A549 (cell line): ENCODE results near the gene CCN6. TPM values are rescaled to one million over a fixed set of nuclear protein-coding genes. Genes with fewer than 3 reads are reported as not detected.

Experiments used
- ATAC-seq, 2 experiments: fragments of 200-7000 bp in 1 of 2; fragments of >200 bp in 1 of 2; cut with Nextera tagmentation in 1 of 2; cut with Tn5 transposase in 1 of 2; 3 replicates each; pipeline versions ENCODE4 v1.8.0 to v1.9.1; 2018 to 2020; ENCODE audit warnings: mild to moderate bottlenecking in 1 of 2, moderate library complexity in 1 of 2
- CTCF ChIA-PET: fragments of 300-600 bp; sonication (Branson Sonifier 250); formaldehyde crosslinking; extraction: SDS; loops from one replicate; lab custom pipeline; 2021; ENCODE audit warnings: antibody characterized with exemption, inconsistent platforms; lab: Yijun Ruan, JAX
- POLR2A ChIA-PET: fragments of 350-600 bp; formaldehyde crosslinking; extraction: SDS; loops from one replicate; lab custom pipeline; 2021; ENCODE audit warnings: antibody characterized with exemption, inconsistent platforms; lab: Yijun Ruan, JAX
- DNase-seq, 2 experiments: peaks; one replicate each; pipeline versions ENCODE4 v3.0.0 to v3.0.0-alpha.2; 2011 to 2016; ENCODE audit warnings: low read depth in 1 of 2, low spot score in 1 of 2
- FAIRE-seq: peaks from 2 replicates; lab custom pipeline; 2011; peaks lifted over from hg19 to GRCh38; lab: Jason Lieb, UNC
- H3K27ac ChIP-seq, 2 experiments: fragments of >200 bp; sonication (Bioruptor Twin); formaldehyde crosslinking; 3 replicates each; pipeline ENCODE4 v1.5.1; 2016 to 2017
- H3K4me1 ChIP-seq: fragments of >200 bp; sonication (Bioruptor Twin); formaldehyde crosslinking; 3 replicates; pipeline ENCODE4 v1.6.1; 2016
- H3K4me2 ChIP-seq: fragments of >200 bp; sonication (Bioruptor Twin); formaldehyde crosslinking; 3 replicates; pipeline ENCODE4 v1.6.1; 2016
- H3K4me3 ChIP-seq: fragments of >200 bp; sonication (Bioruptor Twin); formaldehyde crosslinking; 3 replicates; pipeline ENCODE4 v1.5.1; 2016
- H3K9me3 ChIP-seq: fragments of >200 bp; sonication (Bioruptor Twin); formaldehyde crosslinking; 3 replicates; pipeline ENCODE4 v1.6.1; 2016
- ATOH8 ChIP-seq: fragments of 250-450 bp; sonication (Bioruptor Pico); IDR thresholded peaks from 2 replicates; pipeline ENCODE4 v1.5.0; 2020; ENCODE audit warnings: low read depth, mild to moderate bottlenecking, moderate library complexity
- BCL3 ChIP-seq: fragments of >200 bp; sonication (Bioruptor Twin); formaldehyde crosslinking; IDR thresholded peaks from 3 replicates; pipeline ENCODE4 v1.6.1; 2016
- EHMT2 ChIP-seq: fragments of 200-600 bp; sonication (generic); IDR thresholded peaks from 2 replicates; pipeline ENCODE4 v1.6.1; 2016; ENCODE audit warnings: antibody characterized with exemption, low read depth, mild to moderate bottlenecking, moderate library complexity
- HMGXB4 ChIP-seq: fragments of 250-450 bp; sonication (Bioruptor Pico); IDR thresholded peaks from 2 replicates; pipeline ENCODE4 v1.5.0; 2021; ENCODE audit warnings: mild to moderate bottlenecking, moderate library complexity, borderline replicate concordance
- HOXA7 ChIP-seq: fragments of 250-450 bp; sonication (Bioruptor Pico); IDR thresholded peaks from 2 replicates; pipeline ENCODE4 v1.5.0; 2020; ENCODE audit warnings: mild to moderate bottlenecking, moderate library complexity
- HOXB13 ChIP-seq: fragments of 250-450 bp; sonication (Bioruptor Pico); IDR thresholded peaks from 2 replicates; pipeline ENCODE4 v1.5.0; 2020; ENCODE audit warnings: low read depth, mild to moderate bottlenecking, moderate library complexity
- KDM5A ChIP-seq: fragments of 200-600 bp; sonication (generic); IDR thresholded peaks from 2 replicates; pipeline ENCODE4 v1.6.1; 2016; ENCODE audit warnings: antibody characterized with exemption, mild to moderate bottlenecking
- NPAS2 ChIP-seq: fragments of 250-450 bp; sonication (Bioruptor Pico); IDR thresholded peaks from 2 replicates; pipeline ENCODE4 v1.8.0; 2022; ENCODE audit warnings: mild to moderate bottlenecking, moderate library complexity, borderline replicate concordance
- POLR2A ChIP-seq: IDR thresholded peaks from 2 replicates; pipeline ENCODE4 v1.6.1; 2012; ENCODE audit warnings: mild to moderate bottlenecking, low read length
- RAD21 ChIP-seq, 2 experiments: fragments of >200 bp in 1 of 2; sonication (Bioruptor Twin) in 1 of 2; formaldehyde crosslinking in 1 of 2; IDR thresholded peaks in 1 of 2; conservative IDR thresholded peaks in 1 of 2; 2 replicates in 1 of 2; 3 replicates in 1 of 2; pipeline ENCODE4 v1.6.1; 2012 to 2018; ENCODE audit warnings: inconsistent platforms in 1 of 2
- REST ChIP-seq: fragments of 200-600 bp; sonication (generic); IDR thresholded peaks from 2 replicates; pipeline ENCODE4 v1.6.1; 2016; ENCODE audit warnings: antibody characterized with exemption, mild to moderate bottlenecking, moderate library complexity
- RFX5 ChIP-seq: fragments of 450-650 bp; IDR thresholded peaks from 2 replicates; pipeline ENCODE4 v1.7.1; 2014; ENCODE audit warnings: antibody characterized with exemption, mild to moderate bottlenecking, moderate library complexity
- SMC3 ChIP-seq: fragments of >200 bp; sonication (Bioruptor Twin); formaldehyde crosslinking; IDR thresholded peaks from 3 replicates; pipeline ENCODE4 v1.6.1; 2018; ENCODE audit warnings: inconsistent platforms
- SREBF2 ChIP-seq: fragments of 450-650 bp; IDR thresholded peaks from 2 replicates; pipeline ENCODE4 v1.6.1; 2014; ENCODE audit warnings: mild to moderate bottlenecking, moderate library complexity
- WGBS: methylation state at CpG from one replicate; pipeline ENCODE4 v1.1.6; 2017; ENCODE audit errors: missing lambda C conversion rate; 5-methylcytosine and 5-hydroxymethylcytosine counted together
- polyA plus RNA-seq, 4 experiments: library from polyadenylated mRNA; depleted of rRNA in 3 of 4; stranded (reverse); fragments of >200 nt; fragmentation: RNase III in 1 of 4; extraction: RNeasy Plus Mini Kit Qiagen cat#74134 plus additional on column Dnase treatment in 1 of 4; gene quantifications; 2 replicates in 3 of 4; 3 replicates in 1 of 4; pipeline ENCODE4 v1.2.3, GENCODE V29; 2011 to 2017

Gene CCN6
- polyA plus RNA-seq, 2 of the 4 experiments (the other 2 are of a cell fraction): not detected

DNA sequence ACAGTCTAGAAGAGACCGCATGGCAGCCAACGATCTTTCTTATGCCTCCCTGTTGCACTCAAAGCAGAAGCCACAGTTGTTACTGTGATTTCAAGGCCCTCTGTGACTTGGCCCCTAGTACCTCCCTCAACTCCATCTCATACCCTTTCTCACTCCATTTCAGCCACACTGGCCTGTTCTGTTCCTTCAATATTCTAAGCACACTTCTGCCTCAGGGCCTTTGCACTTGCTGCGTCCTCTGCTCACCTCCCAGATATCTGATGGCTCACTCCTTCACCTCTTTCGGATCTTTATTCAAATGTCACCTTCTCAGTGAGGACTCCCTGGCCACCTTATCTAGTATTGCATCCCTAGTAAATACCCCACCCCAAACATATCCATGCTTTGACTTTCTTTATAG is 29.4 kb upstream of the CCN6 start:
- ATAC-seq: no peak
- ChIA-PET POLR2A (no interaction called here), CTCF (interaction anchor here (1.0 kb wide), 1 partner anchor 19 kb away, joined by 4 read pairs; no protein-coding TSS in a partner anchor)
- no peak overlapping the region for H3K4me3 ChIP-seq
- no peak overlapping the region for H3K27ac ChIP-seq
- no peaks in the 10 kb centered on the region for H3K9me3 ChIP-seq
- 64% methylated on average over 4 of the region's 4 CpGs for WGBS
- H3K4me2 ChIP-seq: no peak overlapping the region
- no peak for DNase-seq
- no peaks in the 10 kb centered on the region for H3K4me1 ChIP-seq
- FAIRE-seq: no peak
- TF ChIP-seq POLR2A (no peak), EHMT2 (no peak), KDM5A (no peak), HMGXB4 (no peak), NPAS2 (CRISPR knock-in tag) (no peak), RAD21 (conservative IDR thresholded peaks at IDR 0.05 in 1 of 2, IDR thresholded peaks at IDR 0.05 in 1 of 2) (no peak)

DNA sequence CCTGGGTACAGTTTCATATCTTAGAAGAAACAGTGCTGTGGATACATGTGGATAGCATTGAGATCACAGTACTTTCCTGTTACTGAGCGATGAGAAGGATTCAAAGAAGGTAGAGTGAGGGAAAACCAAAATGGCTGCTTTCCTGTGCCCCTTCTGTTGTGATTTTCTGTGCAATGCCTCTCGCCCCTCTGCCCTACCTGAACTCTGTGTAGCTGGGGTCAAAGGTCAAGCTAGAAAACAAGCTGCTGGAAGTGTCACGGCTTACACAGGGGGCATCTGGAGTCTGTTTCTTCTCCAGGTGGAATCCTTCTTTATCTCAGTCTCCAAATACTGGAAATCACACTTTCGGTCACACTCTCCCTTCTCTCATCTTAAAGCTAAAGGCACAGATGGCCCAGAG is 27.0 kb upstream of the CCN6 start:
- no peak overlapping the region for H3K27ac ChIP-seq
- no peak overlapping the region for H3K4me2 ChIP-seq
- no peaks in the 10 kb centered on the region for H3K4me1 ChIP-seq
- TF ChIP-seq HMGXB4: no peak
- TF ChIP-seq HOXA7 (CRISPR knock-in tag): no peak
- no peak for TF ChIP-seq REST
- no peak for TF ChIP-seq RFX5
- TF ChIP-seq BCL3: no peak
- no peak for TF ChIP-seq SREBF2
- no peak for TF ChIP-seq ATOH8 (CRISPR knock-in tag)
- no peak for TF ChIP-seq SMC3
- TF ChIP-seq HOXB13: no peak
- TF ChIP-seq, all 56 proteins: peak for 0
- no peak for FAIRE-seq
- CTCF ChIA-PET: interaction anchor here (0.8 to 1.5 kb wide), 2 partner anchors 29 to 318 kb away, joined by 3 to 5 read pairs; no protein-coding TSS in a partner anchor
- POLR2A ChIA-PET: no interaction called here
- no peak for DNase-seq
- 48% methylated on average over 4 of the region's 4 CpGs for WGBS
- H3K4me3 ChIP-seq: no peak overlapping the region
- ATAC-seq: no peak
- no peaks in the 10 kb centered on the region for H3K9me3 ChIP-seq
